Measurements from ENCODE around the gene SLC5A5.
A peak's percentile ranks its signal among the peaks of the same experiment; 100 is the strongest.
"Not testable (repeated sequence)": the region's sequence is repeated elsewhere in the genome, so short reads cannot be mapped to it uniquely, and the experiment has no call there.

Gene SLC5A5

GRCh38 chr19:17919122-17919521, 47.4 kb downstream of the SLC5A5 start:
- DNase-seq (ENCODE audit: low read depth in 2 of 2) = not testable (repeated sequence)

DNA sequence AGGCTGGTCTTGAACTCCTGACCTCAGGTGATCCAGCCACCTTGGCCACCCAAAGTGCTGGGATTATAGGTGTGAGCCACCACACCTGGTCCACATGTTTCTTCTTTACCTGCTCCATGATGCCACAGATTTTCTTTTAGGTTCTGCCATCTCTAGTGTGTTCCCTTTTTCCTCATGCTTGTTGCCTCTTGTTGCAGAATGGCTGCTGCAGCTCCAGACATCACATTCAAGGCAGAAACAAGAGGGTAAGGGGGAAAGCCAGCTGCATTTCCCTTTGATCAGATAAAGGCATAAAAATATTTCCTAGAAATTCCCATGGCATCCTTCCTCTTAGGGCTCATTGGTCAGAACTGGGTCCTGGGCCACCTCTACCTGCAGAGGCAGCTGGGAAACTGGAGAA, 48.8 kb downstream of the SLC5A5 start:
- DNase-seq (ENCODE audit: low read depth in 2 of 2) = no peak

- no peak for DNase-seq (ENCODE audit: low read depth in 2 of 2)
Observed at GRCh38 chr19:17922138-17922537, 50.4 kb downstream of the SLC5A5 start.

- no peak for DNase-seq (ENCODE audit: low read depth in 2 of 2)
Observed at GRCh38 chr19:17926044-17926443, 54.3 kb downstream of the SLC5A5 start.

DNA sequence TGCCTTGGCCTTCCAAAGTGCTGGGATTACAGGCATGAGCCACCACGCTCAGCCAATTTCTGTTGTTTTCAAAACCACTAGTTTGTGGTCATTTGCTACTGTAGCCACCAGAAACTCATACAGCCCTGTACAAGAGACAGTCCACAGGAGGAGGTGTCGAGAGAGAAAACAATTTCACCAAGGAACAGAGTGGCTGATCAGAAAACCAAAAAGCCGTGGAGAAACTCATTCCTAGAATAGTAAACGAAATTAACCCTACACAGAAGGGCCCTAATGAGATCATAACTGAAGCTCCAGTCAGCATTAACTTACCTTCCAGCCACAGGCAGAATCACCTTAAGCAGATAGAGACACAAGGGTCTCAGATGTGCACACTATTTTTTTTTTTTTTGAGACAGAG, 57.3 kb downstream of the SLC5A5 start:
- DNase-seq (ENCODE audit: low read depth in 2 of 2) = no peak

DNA sequence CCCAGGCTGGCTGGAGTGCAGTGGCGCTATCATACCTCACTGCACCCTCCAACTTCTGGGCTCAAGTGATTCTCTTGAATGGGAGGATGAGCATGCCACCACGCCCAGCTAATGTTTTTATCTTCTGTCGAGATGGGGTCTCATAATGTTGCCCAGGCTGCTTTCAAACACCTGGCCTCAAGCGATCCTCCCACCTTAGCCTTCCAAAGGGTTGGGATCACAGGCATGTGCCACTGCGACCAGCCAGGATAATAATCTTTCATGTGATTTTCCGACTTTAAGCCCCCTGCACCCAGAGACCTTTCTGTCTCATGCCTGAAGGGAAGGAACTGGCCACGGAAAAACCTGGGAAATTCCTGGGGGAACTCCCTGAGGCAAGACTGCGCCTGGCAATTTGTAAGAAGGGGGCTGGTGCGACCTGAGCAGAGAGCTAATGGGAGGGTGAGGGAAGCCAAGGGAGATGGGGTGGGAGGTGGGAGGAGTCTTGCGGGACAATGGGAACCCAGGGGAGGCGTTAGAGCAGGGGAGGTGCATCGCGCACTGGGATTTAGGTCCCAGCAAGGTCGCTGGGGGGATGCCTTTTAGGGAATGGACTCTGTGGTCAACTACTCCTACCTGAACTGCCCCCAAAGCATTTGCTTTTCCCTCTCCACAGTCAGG, 59.9 kb downstream of the SLC5A5 start:
- DNase-seq (ENCODE audit: low read depth in 2 of 2) = no peak

- DNase-seq (ENCODE audit: low read depth in 2 of 2) = peak; percentile 77 to 81
Observed at GRCh38 chr19:17932485-17933338, 61.0 kb downstream of the SLC5A5 start, which contains the start of gene CCDC124. TSS of gene CCDC124 (plus strand) at chr19:17933015. CDS start at chr19:17936421, 3,406 bp downstream.

DNA sequence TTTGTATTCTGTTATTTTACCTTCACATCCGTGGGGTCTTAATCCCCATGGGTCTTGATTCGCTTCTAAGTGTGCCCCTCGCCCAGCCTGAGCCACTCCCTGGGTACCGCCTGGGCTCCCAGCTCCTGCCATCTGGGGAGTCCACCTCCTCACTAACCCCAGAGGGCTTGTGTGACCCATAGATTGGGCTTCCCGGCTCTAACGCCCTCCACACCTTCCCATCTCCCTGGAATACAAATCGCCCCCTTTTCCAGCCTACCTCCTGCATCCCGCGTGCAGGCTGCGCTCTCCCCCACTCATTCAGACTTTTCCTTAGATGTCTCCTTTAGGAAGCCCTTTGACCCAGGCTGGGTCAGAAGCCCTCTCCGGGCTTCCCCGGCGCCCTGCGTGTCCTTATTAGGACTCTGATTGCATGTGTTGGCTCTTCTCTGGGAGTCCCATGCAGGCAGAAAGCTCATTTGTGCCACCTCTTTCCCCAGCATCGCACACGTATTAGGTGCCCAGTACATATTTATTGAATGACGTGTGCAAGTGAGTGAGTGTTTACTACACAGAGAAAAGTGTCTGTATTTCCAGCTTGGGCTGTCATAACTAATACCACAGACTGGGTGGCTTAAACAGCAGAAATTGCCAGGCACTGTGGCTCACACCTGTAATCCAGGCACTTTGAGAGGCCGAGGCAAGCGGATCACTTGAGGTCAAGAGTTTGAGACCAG, 61.8 kb downstream of the SLC5A5 start:
- DNase-seq (ENCODE audit: low read depth in 2 of 2) = no peak

GRCh38 chr19:17936379-17936778, 64.6 kb downstream of the SLC5A5 start:
- no peak for DNase-seq (ENCODE audit: low read depth in 2 of 2)

DNA sequence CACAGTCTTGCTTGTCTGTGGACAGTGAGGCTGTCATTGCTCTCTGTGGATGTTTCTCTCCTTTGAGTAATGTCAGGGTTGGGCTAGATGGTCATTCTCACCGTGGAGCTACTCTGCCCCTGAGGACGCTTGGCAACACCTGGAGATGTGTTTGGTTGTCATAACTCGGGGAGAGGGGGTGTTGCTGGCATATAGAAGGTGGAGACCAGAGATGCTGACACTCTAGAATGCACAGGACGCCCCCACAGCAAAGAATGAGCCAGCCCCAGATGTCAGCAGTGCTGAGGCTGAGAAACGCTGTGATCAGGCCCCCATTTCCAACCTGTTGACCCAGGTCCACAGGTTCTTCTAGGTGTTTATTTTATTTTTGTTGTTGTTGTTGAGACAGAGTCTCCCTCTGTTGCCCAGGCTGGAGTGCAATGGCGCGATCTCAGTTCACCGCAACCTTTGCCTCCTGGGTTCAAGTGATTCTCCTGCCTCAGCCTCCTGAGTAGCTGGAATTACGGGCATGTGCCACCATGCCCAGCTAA, 65.7 kb downstream of the SLC5A5 start:
- DNase-seq (ENCODE audit: low read depth in 2 of 2) = no peak

GRCh38 chr19:17938092-17938845, 66.5 kb downstream of the SLC5A5 start:
- DNase-seq (ENCODE audit: low read depth in 2 of 2) = peak; percentile 39 to 44

- DNase-seq (ENCODE audit: low read depth in 2 of 2) = no peak
Observed at GRCh38 chr19:17942181-17942580, 70.4 kb downstream of the SLC5A5 start.

- no peak for DNase-seq (ENCODE audit: low read depth in 2 of 2)
Observed at GRCh38 chr19:17942582-17943273, 71.0 kb downstream of the SLC5A5 start.

DNA sequence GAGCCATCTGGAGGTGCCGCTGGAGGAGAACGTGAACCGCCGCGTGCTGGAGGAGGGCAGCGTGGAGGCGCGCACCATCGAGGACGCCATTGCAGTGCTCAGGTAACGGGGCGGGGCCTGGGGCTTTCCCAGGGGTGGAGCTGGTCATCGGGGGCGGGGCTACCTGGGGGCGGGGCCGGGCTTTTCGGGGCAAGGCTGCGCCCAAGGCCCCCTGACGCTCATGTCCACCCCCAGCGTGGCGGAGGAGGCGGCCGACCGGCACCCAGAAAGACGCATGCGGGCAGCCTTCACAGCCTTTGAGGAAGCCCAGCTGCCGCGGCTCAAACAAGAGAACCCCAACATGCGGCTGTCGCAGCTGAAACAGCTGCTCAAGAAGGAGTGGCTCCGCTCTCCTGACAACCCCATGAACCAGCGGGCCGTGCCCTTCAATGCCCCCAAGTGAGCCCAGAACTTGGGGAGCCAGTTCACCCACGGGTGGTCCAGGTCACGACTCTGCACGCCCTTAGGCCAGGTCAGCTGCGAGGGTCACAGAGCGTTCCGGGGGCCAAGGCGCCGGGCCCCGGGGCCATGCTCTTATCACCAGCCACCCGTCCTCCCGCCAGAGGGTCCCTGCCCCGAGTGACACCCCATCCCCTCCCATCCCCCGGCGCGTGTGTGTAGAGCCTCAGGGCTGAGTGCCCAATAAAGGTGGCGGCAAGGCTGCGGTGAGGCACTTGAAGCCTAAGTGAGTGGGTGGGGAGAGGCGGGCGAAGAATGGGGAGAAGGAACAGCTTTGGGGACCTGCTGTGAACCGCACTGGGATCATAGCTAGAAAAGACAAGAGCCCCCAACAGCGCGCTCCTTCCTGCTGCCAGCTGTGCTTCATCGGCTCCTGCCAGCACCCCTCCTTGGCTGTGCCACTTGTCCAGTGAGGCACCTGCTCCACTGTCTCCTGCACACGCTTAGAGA, 71.8 kb downstream of the SLC5A5 start:
- no peak for DNase-seq (ENCODE audit: low read depth in 2 of 2)

DNA sequence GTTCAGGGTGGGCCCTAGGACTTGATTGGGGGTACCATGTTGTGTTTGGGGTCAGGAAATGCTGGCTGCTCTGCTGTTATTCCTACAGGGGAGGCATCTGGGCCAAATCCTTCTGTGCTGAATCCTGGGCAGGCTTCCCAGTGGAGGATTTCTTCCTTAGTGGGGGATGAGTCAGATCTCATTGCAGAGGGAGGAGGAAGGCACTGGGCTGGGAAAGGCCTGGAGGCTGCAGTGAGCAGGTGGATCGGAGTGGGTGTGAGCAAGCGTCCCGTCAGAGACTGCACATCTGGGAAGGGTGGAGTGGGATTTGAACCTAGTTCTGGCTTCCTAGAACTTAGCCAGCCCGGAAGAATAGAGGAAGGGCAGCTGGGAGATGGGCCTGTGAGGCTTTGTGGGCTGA, 72.6 kb downstream of the SLC5A5 start:
- peak; percentile 20 to 37 for DNase-seq (ENCODE audit: low read depth in 2 of 2)

Data from fibroblast of skin of left quadriceps (primary cell).